Breast epithelium (tissue), 3 donors: Measurements from ENCODE around the gene SHISA7.

Experiments
- POLR2A ChIP-seq: fragments of 450-650 bp; IDR thresholded peaks from one replicate; pipeline ENCODE4 v1.6.1; 2016; ENCODE audit warnings: antibody characterized with exemption, mild to moderate bottlenecking, moderate library complexity
- POLR2AphosphoS5 ChIP-seq, 3 donors: sonication (generic); formaldehyde crosslinking; IDR thresholded peaks; one replicate each; pipeline ENCODE4 v1.6.1; 2017; ENCODE audit warnings: antibody characterized with exemption in 3 of 3
- TF ChIP-seq, protein P1 (sequence below), 3 donors: fragments of 450-650 bp; IDR thresholded peaks; one replicate each; pipeline ENCODE4 v1.5.1; 2016 to 2017; ENCODE audit warnings: antibody characterized with exemption in 3 of 3, mild to moderate bottlenecking in 3 of 3, moderate library complexity in 3 of 3

GRCh38 chr19:55462722-55463121, 19.6 kb upstream of the SHISA7 start:
- TF ChIP-seq, protein P1, sequence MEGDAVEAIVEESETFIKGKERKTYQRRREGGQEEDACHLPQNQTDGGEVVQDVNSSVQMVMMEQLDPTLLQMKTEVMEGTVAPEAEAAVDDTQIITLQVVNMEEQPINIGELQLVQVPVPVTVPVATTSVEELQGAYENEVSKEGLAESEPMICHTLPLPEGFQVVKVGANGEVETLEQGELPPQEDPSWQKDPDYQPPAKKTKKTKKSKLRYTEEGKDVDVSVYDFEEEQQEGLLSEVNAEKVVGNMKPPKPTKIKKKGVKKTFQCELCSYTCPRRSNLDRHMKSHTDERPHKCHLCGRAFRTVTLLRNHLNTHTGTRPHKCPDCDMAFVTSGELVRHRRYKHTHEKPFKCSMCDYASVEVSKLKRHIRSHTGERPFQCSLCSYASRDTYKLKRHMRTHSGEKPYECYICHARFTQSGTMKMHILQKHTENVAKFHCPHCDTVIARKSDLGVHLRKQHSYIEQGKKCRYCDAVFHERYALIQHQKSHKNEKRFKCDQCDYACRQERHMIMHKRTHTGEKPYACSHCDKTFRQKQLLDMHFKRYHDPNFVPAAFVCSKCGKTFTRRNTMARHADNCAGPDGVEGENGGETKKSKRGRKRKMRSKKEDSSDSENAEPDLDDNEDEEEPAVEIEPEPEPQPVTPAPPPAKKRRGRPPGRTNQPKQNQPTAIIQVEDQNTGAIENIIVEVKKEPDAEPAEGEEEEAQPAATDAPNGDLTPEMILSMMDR (IDR thresholded peaks at IDR 0.05), result no peak
- TF ChIP-seq POLR2A, result no peak
- no peak for TF ChIP-seq POLR2AphosphoS5 (IDR thresholded peaks at IDR 0.05)
